Astrocyte (in vitro differentiated cells and primary cell): ENCODE measurements around the gene GLTPD2. TPM values are rescaled to one million over a fixed set of nuclear protein-coding genes. Genes with fewer than 3 reads are reported as not detected.

Experiments
- DNase-seq: peaks from one replicate; pipeline ENCODE4 v3.0.0-alpha.2; 2010; ENCODE audit warnings: low read depth
- FAIRE-seq: peaks from 2 replicates; lab custom pipeline; 2011; peaks lifted over from hg19 to GRCh38; lab: Jason Lieb, UNC
- H2AFZ ChIP-seq: 2 replicates; pipeline ENCODE4 v1.6.0; 2012; ENCODE audit warnings: low read depth, low read length, inconsistent platforms
- H3K27ac ChIP-seq: 2 replicates; pipeline ENCODE4 v1.5.1; 2011; ENCODE audit warnings: low read depth, low read length, inconsistent platforms
- H3K27me3 ChIP-seq: 2 replicates; pipeline ENCODE4 v1.6.0; 2011; ENCODE audit warnings: low read length, inconsistent platforms; ENCODE audit not compliant: insufficient read depth
- H3K36me3 ChIP-seq: 2 replicates; pipeline ENCODE4 v1.5.1; 2011; ENCODE audit warnings: low read length, inconsistent platforms; ENCODE audit not compliant: insufficient read depth
- H3K4me1 ChIP-seq: 2 replicates; pipeline ENCODE4 v1.5.1; 2011; ENCODE audit warnings: low read length, inconsistent platforms; ENCODE audit not compliant: insufficient read depth
- H3K4me2 ChIP-seq: 2 replicates; pipeline ENCODE4 v1.6.0; 2012; ENCODE audit warnings: low read length, inconsistent platforms
- H3K4me3 ChIP-seq: 2 replicates; pipeline ENCODE4 v1.5.1; 2011; ENCODE audit warnings: low read depth, mild to moderate bottlenecking, low read length, inconsistent platforms; ENCODE audit not compliant: insufficient read depth
- H3K79me2 ChIP-seq: 2 replicates; pipeline ENCODE4 v1.6.0; 2012; ENCODE audit warnings: mild to moderate bottlenecking, low read length, inconsistent platforms; ENCODE audit not compliant: insufficient read depth
- H3K9ac ChIP-seq: 2 replicates; pipeline ENCODE4 v1.6.0; 2012; ENCODE audit warnings: mild to moderate bottlenecking, low read length, inconsistent platforms
- H3K9me3 ChIP-seq: 2 replicates; pipeline ENCODE4 v1.5.1; 2012; ENCODE audit warnings: low read depth, mild to moderate bottlenecking, low read length, inconsistent platforms; ENCODE audit not compliant: insufficient read depth
- H4K20me1 ChIP-seq: 2 replicates; pipeline ENCODE4 v1.6.0; 2012; ENCODE audit warnings: low read length, inconsistent platforms; ENCODE audit not compliant: insufficient read depth
- H3K27ac Mint-ChIP-seq: one replicate; pipeline ENCODE4 v1.8.0; 2021; ENCODE audit warnings: mild to moderate bottlenecking, mixed read lengths; ENCODE audit not compliant: unreplicated experiment
- H3K27me3 Mint-ChIP-seq: one replicate; pipeline ENCODE4 v1.8.0; 2021; ENCODE audit warnings: low read depth, mixed read lengths; ENCODE audit not compliant: unreplicated experiment
- H3K36me3 Mint-ChIP-seq: one replicate; pipeline ENCODE4 v1.8.0; 2021; ENCODE audit warnings: low read depth, mixed read lengths; ENCODE audit not compliant: unreplicated experiment
- H3K4me1 Mint-ChIP-seq: one replicate; pipeline ENCODE4 v1.8.0; 2021; ENCODE audit warnings: low read depth, mixed read lengths; ENCODE audit not compliant: unreplicated experiment
- H3K4me3 Mint-ChIP-seq: one replicate; pipeline ENCODE4 v1.8.0; 2021; ENCODE audit warnings: mild to moderate bottlenecking, moderate library complexity, mixed read lengths; ENCODE audit not compliant: unreplicated experiment
- H3K9me3 Mint-ChIP-seq: one replicate; pipeline ENCODE4 v1.8.0; 2021; ENCODE audit warnings: mild to moderate bottlenecking, mixed read lengths; ENCODE audit not compliant: unreplicated experiment
- EZH2 ChIP-seq: IDR thresholded peaks from 2 replicates; pipeline ENCODE4 v1.6.1; 2012; ENCODE audit warnings: mild to moderate bottlenecking, low read length, inconsistent platforms; ENCODE audit not compliant: insufficient read depth
- total RNA-seq: library from RNA; stranded (reverse); gene quantifications from 2 replicates; pipeline ENCODE4 v1.2.1, GENCODE V29; 2021
- TF ChIP-seq, protein P1 (sequence below): IDR thresholded peaks from 2 replicates; pipeline ENCODE4 v1.5.1; 2011; ENCODE audit warnings: low read depth, mild to moderate bottlenecking, inconsistent platforms, low read length, moderate library complexity; ENCODE audit not compliant: insufficient read depth

GLTPD2 gene
- total RNA-seq, 1 donor from 2014 or later: not detected

DNA sequence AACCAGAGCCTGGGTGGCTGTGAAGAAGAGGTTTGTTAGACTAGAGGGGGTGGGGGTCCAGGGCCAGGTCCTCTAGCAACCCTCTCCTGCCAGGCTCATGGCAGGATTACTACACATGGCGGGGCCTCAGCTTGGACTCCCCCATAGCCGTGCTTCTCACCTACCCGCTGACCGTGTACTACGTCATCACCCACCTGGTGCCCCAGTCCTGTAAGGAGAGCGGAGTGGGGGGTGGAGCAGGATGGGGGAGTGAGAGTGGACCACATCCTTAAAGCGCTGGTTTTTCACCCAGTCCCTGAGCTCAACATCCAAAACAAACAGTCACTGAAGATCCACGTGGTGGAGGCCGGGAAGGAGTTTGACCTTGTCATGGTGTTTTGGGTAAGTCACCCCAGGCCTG is 44.9 kb upstream of the GLTPD2 start:
- DNase-seq (no peak), FAIRE-seq (no peak)
- H3K9me3 Mint-ChIP-seq: peaks cover 2% of the 10 kb centered on the region
- Histone ChIP-seq H3K4me1 (peaks cover 5% of the 10 kb centered on the region), H4K20me1 (no peaks in the 10 kb centered on the region), H3K4me2 (no peak overlapping the region), H3K36me3 (no peaks in the 10 kb centered on the region), H3K4me3 (no peak overlapping the region), H3K79me2 (no peaks in the 10 kb centered on the region), H3K27ac (no peak overlapping the region), H3K9ac (no peak overlapping the region), H2AFZ (no peak overlapping the region), H3K9me3 (no peaks in the 10 kb centered on the region), H3K27me3 (peaks cover 48% of the 10 kb centered on the region)
- H3K4me1 Mint-ChIP-seq: no peaks in the 10 kb centered on the region
- no peak for TF ChIP-seq EZH2
- TF ChIP-seq, protein P1, sequence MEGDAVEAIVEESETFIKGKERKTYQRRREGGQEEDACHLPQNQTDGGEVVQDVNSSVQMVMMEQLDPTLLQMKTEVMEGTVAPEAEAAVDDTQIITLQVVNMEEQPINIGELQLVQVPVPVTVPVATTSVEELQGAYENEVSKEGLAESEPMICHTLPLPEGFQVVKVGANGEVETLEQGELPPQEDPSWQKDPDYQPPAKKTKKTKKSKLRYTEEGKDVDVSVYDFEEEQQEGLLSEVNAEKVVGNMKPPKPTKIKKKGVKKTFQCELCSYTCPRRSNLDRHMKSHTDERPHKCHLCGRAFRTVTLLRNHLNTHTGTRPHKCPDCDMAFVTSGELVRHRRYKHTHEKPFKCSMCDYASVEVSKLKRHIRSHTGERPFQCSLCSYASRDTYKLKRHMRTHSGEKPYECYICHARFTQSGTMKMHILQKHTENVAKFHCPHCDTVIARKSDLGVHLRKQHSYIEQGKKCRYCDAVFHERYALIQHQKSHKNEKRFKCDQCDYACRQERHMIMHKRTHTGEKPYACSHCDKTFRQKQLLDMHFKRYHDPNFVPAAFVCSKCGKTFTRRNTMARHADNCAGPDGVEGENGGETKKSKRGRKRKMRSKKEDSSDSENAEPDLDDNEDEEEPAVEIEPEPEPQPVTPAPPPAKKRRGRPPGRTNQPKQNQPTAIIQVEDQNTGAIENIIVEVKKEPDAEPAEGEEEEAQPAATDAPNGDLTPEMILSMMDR: no peak
- no peak overlapping the region for H3K4me3 Mint-ChIP-seq
- H3K36me3 Mint-ChIP-seq: peaks cover 4% of the 10 kb centered on the region
- H3K27ac Mint-ChIP-seq: no peak overlapping the region
- peaks cover 66% of the 10 kb centered on the region for H3K27me3 Mint-ChIP-seq

DNA sequence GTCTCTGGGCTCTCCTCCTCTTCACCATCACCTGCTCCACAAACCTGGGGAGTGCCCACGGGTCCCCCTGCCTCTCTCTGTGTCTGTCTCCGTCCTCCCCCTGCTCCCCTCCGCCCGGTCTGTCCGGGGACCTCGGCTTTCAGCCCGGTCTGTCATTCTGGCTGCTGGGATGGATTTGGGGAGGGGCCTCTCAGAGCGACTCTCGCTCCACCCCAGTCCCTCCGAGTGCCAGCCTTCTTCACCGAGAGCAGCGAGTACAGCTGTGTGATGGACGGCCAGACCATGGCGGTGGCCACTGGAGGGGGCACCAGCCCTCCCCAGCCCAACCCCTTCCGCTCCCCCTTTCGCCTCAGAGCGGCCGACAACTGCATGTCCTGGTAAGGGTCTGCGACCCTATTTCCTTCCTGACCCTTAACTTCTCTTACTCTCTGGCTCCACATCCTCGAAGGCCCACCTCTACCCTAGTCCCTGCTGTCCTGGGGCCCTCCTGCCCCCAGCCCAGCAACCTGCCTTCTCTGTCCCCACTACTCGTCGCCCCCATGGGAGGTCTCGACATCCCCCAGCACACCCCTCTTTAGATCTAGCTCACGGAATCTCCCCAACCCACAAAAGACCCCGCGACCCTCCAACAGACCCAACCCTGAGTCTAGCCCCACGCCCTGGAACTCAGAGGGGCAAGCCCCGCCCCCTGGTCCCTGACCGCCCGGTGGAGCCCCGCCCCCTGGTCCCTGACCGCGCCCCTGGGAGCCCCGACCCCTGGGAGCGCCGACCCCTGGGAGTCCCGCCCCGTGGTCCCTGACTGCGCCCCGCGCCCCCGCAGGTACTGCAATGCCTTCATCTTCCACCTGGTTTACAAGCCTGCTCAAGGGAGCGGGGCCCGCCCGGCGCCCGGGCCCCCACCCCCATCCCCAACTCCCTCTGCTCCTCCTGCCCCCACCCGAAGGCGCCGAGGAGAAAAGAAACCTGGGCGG is 43.5 kb upstream of the GLTPD2 start:
- H3K27me3 Mint-ChIP-seq: peaks cover 69% of the 10 kb centered on the region
- TF ChIP-seq EZH2: peak; percentile 29
- TF ChIP-seq, protein P1: no peak
- Histone ChIP-seq H3K4me2 (peak overlapping the region; percentile 36), H3K4me3 (no peak overlapping the region), H2AFZ (peak overlapping the region; percentile 34), H3K4me1 (no peaks in the 10 kb centered on the region), H3K36me3 (no peaks in the 10 kb centered on the region), H3K79me2 (no peaks in the 10 kb centered on the region), H3K9ac (no peak overlapping the region), H4K20me1 (no peaks in the 10 kb centered on the region), H3K27ac (no peak overlapping the region), H3K9me3 (no peaks in the 10 kb centered on the region), H3K27me3 (peaks cover 44% of the 10 kb centered on the region)
- H3K4me1 Mint-ChIP-seq: no peaks in the 10 kb centered on the region
- no peak overlapping the region for H3K27ac Mint-ChIP-seq
- H3K36me3 Mint-ChIP-seq: peaks cover 1% of the 10 kb centered on the region
- DNase-seq (no peak), FAIRE-seq (no peak)
- H3K9me3 Mint-ChIP-seq: peaks cover 2% of the 10 kb centered on the region
- no peak overlapping the region for H3K4me3 Mint-ChIP-seq

DNA sequence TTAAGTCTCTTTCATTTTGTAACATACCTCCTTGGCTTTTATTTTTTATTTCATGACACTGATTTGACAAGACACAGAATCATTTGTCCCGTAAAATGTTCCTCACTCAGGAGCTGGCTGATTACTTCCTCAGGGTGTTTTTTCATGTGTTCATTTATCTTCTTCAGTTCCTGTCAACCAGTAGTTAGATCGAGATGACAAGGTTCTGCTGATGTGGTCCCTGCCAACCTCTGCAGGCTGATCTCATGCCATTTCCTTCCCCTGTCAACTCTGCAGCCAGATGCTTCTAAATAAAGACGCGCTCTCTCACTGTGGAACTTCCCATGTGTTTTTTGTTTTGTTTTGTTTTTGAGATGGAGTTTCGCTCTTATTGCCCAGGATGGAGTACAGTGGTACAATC is 40.9 kb upstream of the GLTPD2 start:
- no peaks in the 10 kb centered on the region for H3K9me3 ChIP-seq
- H3K4me3 ChIP-seq: no peak overlapping the region
- H3K4me2 ChIP-seq: no peak overlapping the region
- no peak overlapping the region for H3K27ac ChIP-seq
- peaks cover 39% of the 10 kb centered on the region for H3K27me3 ChIP-seq
- no peaks in the 10 kb centered on the region for H4K20me1 ChIP-seq
- no peaks in the 10 kb centered on the region for H3K4me1 Mint-ChIP-seq
- peaks cover 2% of the 10 kb centered on the region for H3K9me3 Mint-ChIP-seq
- no peaks in the 10 kb centered on the region for H3K36me3 ChIP-seq
- TF ChIP-seq, protein P1: no peak
- no peak for TF ChIP-seq EZH2
- no peaks in the 10 kb centered on the region for H3K4me1 ChIP-seq
- no peak overlapping the region for H3K9ac ChIP-seq
- DNase-seq (no peak), FAIRE-seq (no peak)
- no peak overlapping the region for H3K4me3 Mint-ChIP-seq
- H3K27me3 Mint-ChIP-seq: peaks cover 55% of the 10 kb centered on the region
- no peak overlapping the region for H2AFZ ChIP-seq
- H3K79me2 ChIP-seq: no peaks in the 10 kb centered on the region
- H3K27ac Mint-ChIP-seq: no peak overlapping the region
- H3K36me3 Mint-ChIP-seq: no peaks in the 10 kb centered on the region
